CD4-positive, alpha-beta T cell treated with Interleukin-4 for 4 hours (primary cell): ENCODE results near the gene COX6B2.

Experiments
- DNase-seq: peaks from one replicate; pipeline ENCODE4 v3.0.0-alpha.2; 2020

The COX6B2 gene

GRCh38 chr19:55358943-55359908, 4.7 kb upstream of the COX6B2 start:
- no peak for DNase-seq

DNA sequence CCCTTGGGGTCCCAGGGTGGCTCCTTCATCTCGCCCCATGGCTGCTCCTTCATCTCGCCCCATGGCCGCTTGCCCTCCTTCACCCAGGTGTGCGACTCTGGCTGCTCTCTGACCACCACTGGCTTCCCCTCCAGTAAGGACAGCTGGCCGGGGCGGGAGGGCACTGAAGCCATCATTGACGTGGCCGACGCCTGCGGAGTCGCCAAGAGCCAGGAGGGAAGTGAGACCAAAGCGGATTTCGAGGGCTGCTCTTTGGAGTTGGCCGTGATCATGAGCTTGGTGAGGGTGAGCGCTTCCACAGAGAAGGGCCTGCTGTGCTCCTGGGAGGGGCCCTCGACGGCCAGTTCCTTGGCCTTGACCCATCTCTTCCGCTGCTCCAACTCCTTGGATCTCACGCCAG, 4.0 kb upstream of the COX6B2 start:
- DNase-seq: no peak

- no peak for DNase-seq
These were observed 798 bp upstream of the COX6B2 start for GRCh38 chr19:55355213-55355821.

- DNase-seq: peak; percentile 53
These were observed 469 bp downstream of the COX6B2 start for GRCh38 chr19:55353803-55354697.

DNA sequence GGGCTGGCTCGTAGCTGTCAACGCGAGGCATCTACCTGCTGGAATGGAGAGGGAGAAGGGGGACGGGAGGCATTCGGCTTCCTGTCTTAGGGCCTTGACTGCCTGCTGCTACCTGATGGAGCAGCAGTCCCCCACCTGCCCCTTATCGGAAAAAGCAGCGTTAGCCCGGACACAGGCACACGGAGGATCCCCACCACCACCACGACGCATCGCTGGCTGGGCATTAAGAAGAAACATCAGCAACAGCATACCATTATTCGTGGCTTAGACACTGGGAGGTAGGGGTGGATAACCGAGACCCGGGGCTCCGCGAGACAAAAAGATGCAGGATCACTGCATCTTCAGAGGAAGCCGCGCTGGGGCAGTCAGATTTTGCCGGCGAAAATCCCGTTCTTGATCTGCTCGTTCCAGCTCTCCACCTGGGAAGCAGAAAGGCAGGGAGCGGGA, 1.1 kb downstream of the COX6B2 start:
- no peak for DNase-seq

- no peak for DNase-seq
These were observed 1.9 kb downstream of the COX6B2 start for GRCh38 chr19:55352549-55353145.

DNA sequence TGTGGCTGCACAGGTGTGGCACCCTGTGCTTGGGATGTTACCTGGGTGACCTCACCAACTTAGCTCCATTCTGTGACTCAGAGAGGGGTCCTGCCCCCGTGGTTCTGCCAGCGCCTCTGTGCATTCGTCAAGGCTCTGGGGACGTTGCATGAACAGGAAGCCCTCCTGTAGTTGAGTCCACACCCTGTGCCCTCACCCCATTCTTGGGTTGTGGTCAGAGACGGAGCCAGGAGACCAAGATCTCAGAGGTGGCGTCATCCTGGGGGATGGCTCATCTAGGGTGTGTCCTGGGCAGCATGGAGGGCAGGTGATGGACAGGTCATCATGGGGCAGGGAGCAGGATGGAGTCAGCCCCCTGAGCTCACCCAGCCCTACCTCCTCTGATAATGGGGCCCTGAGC, 2.5 kb downstream of the COX6B2 start:
- DNase-seq: peak; percentile 9

DNA sequence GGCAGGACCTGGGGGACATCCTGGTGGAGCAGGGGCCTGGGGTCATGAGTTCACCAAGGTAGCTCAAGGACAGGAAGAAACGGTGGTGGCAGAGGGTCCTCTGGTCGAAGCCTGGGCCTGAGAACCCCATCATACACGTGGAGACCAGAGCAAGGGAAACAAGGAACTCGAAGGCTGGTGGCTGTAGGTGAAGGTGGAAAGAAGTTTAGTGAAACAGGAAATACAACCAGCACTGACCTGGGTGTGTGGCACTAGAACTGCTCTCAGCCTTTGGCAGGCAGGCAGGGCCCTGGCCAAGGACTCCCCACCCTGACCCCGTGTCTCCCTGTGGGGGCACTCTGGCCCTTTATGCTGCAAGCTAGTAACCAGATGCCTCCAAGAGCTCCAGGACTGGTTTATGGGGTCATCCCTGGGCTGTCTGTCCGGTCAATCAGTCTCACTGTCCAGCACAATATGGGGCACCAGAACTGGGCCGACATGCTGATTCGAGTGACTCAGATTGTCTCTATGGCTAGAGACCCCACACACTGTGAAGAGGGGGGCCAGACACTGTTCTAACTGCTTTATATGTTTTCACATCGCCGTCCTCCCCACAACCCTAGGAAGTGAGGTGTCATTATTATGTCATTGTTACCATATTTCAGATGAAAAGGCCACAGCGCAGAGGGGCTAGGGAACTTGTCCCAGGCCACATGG, 3.8 kb downstream of the COX6B2 start:
- no peak for DNase-seq

DNA sequence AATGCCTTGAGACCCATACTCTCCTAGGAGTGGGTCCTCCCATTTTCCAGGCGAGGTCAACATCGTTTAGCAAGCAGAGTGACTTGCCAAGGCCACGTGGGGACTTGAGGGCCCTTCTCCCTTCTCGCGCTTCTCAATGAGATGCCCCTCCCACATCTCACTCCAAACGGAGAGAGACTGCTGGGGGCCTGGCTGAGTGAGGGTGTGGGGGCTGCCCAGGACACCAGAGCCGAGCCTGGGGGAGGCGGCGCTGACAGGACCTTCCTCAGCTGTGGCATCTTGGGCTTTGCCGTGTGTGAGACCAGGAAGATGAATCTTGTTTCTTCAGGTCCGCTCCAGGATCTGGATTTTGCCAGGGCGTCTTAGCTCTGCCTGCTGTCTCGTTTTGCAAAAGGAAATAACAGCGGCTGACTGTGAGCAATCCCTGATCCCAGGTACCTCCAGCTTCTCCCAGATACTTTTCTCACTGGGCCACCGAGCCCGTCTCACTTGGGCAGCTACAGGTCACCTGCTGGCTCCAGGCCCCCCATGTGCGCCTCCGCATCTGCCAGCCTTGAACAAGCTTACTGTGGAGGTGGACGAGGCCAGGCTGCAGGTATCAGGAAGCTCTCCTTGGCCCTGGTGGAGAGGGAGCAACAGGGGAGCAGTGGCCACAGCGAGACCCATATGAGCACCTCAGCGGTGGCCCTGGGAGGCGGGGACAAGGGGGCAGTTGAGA, 6.0 kb downstream of the COX6B2 start:
- no peak for DNase-seq

DNA sequence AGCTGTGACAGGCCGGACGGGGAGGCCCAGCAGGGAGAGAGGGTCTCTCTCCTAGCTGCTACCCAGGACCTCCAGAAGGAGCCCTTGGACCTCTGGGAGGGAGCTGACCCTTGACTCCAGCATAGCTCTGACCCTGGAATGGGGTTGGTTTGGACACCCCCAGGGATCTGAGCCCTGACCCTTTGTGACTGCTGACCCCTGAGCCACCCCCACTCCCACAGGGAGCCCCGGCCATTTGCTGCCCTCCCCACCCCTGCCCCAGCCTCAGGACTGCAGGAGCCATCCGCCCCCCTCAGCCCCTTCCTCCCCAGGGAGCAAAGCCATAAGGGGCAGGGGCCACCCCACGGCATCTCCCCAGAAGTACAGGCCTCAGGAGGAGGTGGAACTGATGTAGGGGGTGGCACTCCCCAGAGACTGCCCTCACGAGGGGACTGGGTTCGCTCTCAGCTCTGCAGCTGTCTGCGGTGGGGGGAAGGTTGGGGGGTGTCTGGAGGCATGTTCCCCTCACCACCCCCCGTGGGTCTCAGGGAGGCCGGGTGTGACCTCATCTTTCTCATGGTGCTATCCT, 7.0 kb downstream of the COX6B2 start:
- DNase-seq: no peak

- DNase-seq: no peak
These were observed 7.6 kb downstream of the COX6B2 start for GRCh38 chr19:55346725-55347441.

DNA sequence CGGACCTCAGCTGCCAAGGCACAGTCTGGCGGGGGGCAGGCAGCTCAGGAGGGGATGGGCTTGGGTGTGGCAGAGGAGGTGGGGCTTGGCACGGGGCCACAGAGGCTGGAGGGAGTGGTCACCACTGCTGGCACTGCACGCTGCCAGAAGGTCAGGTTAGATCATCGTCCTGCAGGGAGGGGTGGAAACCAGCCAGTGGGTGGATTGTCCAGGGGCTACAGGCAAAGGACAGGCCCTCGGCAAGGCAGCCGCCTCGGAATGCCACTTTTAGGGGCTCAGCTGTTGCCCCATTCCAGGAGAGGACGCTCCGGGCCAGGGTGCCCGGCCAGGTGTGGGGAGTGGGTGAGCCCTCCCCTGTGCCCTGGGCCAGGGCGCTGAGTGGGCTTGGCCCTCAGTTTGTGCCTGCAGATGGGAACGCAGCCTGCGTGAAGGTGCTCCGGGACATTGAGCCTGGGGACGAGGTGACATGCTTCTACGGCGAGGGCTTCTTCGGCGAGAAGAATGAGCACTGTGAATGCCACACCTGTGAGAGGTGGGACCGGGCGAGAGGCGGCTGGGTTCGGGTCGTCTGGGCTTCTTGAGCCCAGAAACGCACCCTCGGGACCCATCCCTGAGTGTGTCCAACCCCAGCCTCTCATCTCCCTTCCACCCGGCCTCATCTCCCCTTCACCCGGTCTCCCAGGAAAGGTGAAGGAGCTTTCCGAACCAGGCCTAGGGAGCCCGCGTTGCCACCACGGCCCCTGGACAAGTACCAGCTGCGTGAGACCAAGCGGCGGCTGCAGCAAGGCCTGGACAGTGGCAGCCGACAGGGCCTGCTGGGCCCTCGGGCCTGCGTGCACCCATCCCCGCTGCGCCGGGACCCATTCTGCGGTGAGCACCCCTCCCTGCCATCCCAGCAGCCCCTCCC, 8.4 kb downstream of the COX6B2 start:
- DNase-seq: no peak

DNA sequence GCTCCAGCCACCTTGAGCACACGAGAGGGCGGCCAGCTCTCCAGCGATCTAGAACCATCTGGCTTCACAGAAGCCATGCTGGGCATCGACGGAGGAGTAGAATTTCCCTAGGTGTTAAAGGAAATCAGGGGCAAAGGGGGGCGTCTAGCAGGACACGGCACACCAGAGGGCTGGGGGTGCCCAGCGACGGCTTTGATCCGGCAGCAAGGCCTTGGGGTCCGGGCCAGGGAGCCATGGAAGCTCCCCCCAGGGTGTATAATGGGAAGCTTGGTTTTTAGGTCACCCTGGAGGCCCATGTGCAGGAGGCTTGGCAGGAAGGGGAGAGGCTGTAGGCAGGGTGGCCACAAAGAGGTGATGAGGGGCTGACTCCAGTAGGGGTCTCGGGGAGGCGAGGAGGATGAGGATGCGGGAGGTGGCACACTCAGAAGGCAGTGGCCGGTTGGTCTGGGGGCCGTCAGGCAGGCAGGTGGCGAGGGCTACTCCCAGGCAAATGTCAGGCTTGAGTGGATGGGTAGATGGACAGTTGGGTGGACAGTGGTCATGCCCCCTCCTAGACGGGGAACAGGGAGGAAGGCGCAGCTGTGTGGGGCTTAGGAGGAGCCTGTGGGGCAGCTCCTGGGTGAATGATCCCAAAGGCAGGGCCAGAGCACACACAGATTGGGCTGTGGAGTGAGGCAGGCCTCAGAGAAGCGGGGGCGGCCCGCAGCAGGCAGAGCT, 9.3 kb downstream of the COX6B2 start:
- DNase-seq: no peak

DNA sequence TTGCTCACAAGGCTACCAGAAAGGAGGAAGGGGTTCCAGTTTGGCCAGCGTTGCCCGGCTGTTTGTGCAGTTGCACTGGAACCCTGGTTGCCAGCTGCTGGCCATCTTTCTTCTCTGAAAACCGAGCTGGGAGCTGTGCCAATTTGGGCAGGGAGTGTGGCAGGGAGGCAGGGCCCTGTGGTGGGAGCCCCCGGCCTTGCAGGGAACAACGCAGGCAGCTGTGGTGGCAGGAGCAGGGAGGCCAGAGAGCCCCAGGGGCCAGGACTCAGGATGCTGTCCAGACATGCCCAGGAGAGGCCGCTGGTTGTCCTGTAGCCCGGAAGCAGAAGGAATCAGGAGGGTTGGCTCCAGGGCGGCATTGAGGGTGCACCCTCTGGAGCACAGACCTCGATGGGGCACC, 10.1 kb downstream of the COX6B2 start:
- no peak for DNase-seq

DNA sequence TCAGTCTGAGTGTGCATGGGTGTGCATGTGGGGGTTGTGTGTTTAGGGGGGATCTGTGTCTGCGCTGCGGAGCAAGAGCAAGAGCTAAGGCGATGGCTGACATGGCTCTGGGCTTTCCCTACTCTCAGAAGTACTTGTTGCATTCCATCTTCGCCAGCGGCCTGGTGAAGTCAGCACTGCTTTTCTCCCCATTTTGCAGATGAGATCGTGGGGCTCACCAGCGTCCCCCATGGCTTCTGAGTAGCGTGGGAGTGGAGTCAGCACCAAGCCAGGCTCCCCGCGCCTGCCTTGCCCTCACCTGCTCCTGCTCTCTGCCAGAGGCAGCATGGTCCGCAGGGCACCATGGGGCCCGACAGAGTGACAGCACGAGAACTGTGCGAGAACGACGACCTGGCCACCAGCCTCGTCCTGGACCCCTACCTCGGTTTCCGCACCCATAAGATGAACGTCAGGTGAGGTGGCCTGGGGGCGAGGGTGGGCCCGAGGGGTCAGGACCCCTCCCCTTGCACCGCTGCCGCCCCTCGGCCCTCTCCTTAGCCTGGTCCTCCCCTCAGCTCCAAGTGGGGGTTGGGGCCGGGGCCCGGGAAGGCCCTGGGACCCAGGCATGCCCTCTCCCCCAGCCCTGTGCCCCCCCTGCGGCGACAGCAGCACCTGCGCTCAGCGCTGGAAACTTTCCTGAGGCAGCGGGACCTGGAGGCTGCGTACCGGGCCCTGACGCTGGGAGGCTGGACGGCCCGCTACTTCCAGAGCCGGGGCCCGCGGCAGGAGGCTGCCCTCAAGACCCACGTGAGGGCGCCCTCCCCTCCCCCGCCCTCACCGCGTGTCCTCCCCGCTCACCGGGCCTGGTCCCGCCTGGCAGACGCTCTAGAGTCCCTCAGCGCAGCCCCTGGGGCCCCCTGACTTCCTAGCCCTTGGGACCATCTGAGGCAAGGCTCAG, 12.7 kb downstream of the COX6B2 start:
- DNase-seq: no peak

DNA sequence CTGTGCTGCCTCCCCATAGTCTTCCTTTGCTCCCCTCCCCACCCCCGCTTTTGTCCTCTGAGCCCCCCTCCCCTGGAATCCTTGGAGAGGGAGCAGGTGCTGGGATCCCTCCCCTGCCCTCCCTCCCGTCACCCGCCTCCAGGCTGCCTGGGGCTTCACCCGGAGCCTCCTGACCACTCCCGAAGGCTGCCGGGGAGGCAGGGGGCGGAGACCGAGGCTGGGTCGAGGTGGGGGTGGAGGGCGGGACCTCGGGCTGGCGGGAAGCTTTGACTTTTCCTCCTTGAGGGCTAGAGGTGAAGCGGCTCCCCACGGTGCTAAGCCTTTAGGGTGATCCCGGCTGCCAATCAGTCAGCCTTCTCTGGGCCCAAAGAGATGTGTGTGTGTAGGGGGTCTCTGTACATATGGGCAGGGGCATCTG, 13.3 kb downstream of the COX6B2 start:
- DNase-seq: peak; percentile 40

DNA sequence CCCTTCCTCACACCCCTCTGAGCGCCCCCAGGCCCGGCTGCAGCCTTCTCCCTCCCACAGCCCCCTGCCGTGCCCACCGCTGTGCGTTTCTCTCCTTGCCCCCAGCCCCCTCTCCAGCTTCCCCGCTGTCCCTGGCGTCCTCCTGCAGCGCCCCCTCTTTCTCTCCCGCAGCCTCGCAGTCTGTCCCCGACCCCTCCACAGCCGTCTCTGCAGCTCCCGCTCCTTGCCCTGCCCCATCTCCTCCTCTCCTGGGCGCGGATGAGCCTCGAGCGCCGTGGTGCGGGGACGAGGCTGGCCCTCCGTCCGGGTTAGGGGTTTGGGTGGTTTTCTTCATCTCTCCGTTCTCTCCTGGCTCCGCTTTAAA, 13.8 kb downstream of the COX6B2 start:
- DNase-seq: no peak
